C1 segment of cervical spinal cord (tissue), 14 donors: ENCODE results near the gene KCNQ1OT1.

Experiments used
- DNase-seq, 14 donors: peaks; one replicate each; lab custom pipeline; 2025; lab: John Stamatoyannopoulos, UW

Gene KCNQ1OT1

DNA sequence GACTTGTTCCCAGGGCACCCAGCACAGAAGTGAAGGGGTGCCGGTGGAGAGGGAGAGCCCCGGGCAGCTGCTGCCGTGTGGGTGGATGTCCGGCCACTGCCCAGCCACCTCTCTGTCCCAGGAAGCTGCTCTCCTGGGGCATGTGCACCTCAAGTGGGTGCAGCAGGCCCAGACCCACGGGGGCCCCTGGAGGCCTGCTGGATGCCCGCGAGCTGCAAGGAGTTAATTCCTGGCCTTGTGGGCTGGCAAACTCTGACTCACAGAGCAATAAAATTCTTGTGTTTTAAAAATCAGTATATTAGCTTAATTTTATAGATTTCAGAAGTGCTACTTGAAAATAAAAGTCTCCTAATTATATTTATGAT is 37.4 kb upstream of the KCNQ1OT1 start:
- no peak for DNase-seq

DNA sequence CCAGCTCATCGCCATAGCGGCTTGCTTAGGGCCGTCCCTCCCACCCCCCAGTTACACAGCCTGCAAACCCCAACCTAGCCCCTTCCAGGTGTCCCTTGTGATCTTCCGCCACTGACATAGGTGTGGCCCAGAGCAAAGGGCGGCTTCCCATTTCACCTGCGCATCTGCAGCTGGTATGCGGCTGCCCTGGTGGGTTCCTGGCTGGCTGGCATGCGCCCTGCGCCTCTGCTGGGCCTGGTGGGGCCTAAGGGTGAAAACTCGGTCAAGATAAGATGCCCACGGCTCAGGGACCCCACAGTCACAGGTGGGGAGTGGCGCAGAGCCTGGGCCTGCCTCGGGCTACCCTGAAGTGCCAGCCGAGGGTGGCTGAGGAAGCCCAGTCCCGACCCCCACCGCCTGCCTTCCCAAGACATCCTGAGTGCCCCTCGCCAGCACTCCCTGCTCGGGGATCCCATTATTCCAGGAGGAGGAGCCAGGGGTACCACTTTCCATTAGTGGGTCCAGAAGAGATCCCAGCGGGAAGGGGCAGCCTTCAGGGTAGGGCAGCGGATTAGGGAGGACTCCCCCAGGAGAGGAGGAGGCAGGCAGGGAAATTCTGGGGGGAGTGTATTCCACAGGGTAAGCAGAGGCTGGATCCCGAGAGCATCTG is 36.9 kb upstream of the KCNQ1OT1 start:
- DNase-seq = no peak

DNA sequence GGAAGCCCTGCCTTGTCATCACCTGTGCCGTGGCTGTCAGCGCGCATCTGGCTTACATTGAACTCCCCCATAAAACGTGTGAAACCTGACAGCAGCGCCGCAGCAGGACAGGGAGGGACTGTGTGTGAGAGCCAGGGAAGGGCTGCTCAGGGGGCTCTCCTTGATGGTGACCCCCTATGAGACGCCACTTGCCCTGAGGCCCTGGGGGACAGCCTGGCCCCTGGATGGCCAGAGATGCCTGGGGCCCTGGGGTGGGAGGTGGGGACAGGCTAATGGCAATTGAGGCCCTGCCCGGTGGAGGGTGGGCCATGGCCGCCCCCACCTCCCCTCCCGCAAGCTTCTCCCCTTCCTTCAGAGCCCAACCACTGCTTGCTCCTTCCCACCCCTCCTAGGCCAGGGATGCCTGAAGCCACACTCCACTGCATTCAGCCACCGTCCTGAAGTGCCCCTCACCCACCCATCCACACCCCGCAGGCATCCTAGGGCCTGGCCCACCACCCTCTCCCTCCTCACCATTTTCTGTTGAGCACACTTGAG is 35.3 kb upstream of the KCNQ1OT1 start:
- no peak for DNase-seq

DNA sequence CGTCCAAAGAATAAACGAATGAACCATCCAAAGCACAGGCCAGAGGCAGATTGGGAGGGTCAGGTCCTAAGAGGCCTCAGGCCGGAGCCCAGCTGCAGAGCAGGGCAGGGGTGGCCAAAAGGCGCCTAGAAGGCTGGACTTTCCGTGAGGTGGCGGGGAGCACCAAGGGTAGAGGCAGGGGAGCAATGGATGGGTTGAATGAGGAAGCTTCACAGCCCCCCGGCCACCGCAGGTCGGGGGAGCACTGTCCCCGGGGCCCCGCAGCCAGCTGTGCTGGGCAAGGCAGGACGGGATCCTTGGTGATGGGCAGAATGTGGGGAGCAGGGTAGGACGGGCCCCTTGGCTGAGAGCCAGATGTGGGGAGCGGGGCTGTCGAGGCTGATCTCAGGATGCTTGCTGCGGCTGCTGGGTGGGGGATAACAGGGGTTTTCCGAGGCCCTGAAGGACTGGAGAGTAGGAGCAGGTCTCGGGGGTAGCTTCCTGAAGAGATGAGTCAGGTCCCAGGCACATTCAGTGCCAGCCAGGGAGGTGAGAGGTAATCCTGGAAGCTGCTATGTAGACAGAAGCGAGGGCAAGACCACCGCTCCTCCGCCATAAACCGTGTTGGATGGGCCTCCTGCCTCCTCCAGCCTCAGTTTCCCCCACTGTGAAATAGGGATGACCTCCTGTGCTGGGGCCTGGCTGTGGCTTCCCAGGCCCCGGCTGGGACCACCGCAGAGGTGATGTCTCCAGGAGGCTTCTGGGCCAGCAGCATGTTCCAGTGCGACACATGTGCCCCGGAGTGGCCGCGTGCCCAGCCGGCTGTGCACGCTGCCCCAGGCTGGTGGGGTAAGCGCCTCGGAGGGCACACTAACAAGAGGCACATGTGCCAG is 34.6 kb upstream of the KCNQ1OT1 start:
- DNase-seq = no peak

DNA sequence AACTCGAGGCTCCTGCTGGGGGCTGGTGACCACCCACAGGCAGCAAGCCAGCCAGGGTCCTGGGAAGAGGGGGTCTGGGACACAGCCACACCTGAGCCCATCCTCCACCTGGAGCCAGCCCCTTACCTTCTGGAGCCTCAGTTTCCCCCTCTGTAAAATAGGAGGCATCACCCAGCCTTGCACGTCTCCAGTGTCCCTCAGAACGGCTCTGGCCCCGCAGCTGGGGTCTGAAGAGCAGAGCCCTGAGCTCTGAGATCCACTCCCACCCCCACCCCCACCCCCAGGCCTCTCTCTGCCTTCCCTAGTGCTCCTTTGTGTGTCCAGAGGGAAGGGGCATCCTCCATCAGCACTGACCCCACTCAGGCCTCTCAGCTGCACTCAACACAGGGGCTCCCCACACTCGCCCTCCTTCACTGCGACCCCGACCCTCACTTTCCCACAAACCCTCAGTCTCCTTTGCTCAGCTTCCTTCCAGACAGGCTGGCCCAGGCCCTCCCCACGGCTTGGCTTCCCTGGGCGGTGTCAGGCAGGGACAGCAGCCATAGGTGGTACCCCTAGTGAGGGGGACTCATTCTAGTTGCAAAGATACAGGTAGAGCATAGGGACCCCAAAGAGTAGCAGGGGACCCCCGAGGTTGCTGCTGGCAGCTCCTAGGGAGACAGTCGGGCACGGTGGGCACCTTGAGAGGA is 33.3 kb upstream of the KCNQ1OT1 start:
- no peak for DNase-seq

DNA sequence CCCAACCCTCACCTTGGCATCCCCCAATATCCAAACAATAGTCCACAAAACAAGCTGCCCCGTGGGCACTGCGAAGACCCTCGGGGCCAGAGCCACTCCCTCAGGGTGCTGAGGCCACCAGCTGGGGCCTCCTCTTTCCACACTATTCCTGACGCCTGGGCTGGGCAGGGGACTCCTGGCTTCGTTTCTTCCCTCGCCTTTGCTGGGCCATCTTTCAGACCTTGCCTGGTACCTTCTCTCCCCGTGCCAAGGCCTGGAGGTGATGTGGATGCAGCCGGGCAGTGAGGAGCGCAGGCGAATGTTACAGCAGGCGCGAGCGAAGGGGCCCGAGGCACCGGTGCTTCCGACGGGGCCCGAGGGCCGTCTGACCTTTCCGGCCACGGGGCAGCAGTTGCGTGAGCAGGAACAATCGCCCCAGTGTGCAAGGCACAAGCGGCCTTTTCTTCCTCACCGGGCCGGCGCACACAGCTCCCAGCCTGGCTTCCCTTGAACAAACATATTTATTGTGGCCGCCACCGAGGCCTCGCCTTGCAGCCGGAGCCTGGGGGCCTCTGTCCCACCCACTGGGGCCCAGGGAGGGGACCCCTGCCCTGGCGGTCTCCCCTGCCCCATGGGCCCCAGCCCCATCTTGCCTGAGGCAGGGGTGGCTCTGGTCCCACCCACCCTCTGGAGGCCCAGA is 32.6 kb upstream of the KCNQ1OT1 start:
- DNase-seq = peak in 11 of 14 donors; percentile 21 to 86 (median 59)

DNA sequence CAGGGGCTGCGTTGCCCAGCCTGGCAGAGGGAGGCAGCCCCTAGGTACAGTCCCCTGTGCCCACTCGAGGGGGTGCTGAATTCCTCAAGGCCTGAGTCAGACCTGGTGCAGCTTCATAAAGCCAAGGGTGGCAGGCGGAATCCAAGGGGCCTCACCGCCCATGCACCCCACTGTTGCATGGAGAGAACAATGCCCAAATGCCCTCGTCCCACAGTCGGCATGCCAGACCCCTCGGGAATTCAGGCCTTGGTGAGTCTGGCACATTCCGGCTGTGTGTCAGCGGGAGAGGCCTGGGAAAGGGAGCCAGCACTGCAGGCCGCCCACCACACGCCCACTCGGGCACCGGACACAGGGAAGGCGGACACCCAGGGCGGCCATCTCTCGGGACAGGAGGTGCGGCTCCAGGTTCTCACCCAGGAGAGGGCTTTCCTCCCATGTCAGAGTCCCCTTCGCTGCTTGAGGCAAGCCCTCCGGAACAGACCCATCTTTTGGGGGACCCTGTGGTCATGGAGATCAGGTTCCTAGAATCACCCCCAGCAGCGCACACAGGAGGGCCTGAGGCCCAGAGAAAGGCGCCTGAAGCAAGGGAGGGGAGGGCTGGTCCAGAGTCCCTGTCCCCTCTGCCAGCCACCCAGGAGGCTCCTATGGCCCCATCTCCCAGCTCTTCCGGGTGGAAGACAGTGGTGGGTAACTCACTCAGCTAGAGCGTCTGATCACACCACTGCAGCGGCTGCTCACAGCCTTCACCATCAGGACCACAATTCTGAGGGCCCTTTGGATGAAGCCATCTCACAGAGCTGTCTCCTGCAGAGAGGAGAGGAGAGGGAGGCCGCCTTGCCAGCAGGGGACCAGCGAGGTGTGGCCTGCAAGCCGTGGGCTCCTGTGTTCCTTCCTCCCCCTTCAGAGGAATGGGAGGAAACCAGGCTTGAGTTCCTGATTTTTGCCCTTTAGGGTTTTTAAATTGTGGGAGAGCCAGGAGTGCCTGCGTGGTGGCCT is 31.6 kb upstream of the KCNQ1OT1 start:
- peak in 1 of 14 donors; percentile 42 for DNase-seq

DNA sequence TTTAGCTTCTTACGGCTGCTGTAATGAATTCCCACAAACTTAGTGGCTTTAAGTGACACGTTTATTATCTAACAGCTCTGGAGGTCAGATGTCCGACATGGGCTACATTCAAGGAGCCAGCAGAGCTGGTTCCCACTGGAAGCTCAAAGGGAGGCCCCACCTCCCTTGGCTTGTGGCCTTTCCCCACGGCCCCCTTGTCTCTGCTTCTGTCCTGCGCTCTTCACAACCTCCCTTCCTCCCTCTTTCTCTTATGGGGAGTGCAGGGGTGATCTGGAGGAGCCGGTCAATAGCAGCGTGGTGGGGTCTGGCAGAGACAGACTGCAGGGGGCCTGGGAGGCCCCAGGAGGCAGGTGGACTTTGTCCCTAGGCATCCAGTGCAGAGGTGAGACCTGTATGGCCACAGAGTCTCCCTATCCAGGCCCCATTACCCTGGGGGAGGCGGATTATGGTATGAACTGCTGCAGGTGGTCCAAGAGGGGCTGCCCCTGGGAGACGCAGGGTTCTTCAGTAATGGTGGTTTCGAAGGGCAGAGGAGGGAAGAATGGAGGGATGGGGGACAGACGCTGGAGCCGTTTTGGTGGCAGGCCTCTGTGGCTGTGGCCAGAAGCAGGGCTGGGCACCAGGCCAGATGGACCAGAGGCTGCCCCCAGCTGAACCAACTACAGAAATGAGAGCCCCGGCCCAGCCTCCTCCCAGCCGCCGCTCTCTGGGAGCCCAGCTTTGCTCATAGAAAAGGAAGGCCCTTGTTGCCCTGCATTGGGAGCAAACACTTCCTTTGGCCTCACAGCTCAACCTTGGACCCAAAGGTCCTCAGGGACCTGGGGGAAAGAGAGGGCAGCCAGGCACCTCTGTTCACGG is 30.7 kb upstream of the KCNQ1OT1 start:
- peak in 8 of 14 donors; percentile 17 to 49 (median 29) for DNase-seq

DNA sequence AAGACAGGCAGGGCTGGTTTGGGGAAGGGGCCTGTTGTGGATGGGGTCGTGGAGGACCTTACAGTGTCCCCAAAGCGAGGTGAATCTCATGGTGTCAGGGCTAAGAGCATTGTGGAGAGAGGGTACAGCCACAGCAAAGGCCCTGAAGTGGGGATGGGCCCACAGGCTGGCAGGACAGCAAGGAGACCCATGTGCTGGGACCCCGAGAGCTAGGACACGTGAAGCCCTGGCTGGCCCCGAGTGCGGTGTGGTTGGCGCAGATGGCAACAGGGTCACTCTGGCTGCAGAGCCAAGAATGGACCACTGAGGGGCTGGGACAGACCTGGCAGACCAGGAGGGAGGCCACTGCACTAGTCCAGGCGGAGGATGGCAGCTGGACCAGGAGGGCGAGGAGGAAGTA is 30.0 kb upstream of the KCNQ1OT1 start:
- DNase-seq = peak in 2 of 14 donors; percentile 22 to 41

DNA sequence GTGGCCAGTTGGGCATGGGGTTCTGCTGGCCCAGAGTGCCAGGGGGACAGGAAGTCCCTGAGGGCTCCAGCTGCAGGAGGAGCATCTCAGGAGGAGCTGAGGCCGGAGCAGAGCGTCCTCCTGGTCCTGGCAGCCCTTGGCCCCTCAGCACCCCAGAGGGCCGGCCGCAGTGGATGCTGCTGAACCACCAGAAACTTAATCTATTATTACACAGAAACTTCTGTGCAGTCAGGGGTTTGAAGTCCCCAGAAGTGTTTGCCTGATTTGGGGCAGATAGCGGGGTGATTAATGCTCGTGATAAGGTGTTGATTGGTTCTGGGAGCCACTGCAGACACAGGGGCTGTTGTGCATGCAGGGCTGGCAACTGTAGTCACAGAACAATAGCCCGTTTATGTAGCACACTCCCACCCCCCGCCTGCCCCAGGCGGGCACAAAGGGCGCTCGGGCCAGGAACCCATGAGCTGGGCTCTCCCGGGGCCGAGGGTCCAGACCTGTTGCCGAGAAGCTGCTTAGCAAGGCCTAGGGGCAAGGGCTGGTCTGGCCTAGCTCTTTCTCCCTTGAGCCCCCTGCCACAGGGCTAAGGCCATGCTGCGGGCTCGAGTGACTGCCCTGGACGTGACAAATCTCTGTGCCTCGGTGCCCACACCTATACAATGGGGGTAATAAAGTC is 29.0 kb upstream of the KCNQ1OT1 start:
- DNase-seq = peak in 11 of 14 donors; percentile 47 to 83 (median 74)

DNA sequence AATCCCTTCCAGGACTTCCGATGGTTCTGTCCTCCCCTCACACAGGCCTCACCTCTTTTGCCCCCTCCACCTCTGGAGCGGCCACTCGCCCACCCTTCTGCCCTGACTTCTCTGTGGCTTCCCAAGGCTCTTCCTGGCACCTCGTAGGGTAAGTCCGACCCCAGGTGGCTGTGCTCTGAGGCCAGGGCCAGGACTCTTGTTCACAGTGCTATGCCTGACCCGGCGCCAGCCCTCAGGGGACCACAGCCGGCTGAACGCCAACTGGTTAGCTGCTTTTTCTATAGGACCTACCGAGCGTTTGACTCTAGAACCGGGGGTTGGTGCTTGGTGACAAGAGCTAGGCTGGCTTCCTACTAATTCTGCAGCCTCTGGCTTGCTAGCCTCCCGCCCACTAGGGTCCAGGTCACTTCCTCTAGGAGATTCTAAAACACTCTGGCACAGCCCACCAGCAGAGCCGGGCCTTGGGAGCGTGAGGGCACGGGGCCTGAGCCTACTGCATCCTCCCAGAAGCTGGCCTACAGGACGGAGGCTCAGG is 28.4 kb upstream of the KCNQ1OT1 start:
- peak in 1 of 14 donors; percentile 51 for DNase-seq

DNA sequence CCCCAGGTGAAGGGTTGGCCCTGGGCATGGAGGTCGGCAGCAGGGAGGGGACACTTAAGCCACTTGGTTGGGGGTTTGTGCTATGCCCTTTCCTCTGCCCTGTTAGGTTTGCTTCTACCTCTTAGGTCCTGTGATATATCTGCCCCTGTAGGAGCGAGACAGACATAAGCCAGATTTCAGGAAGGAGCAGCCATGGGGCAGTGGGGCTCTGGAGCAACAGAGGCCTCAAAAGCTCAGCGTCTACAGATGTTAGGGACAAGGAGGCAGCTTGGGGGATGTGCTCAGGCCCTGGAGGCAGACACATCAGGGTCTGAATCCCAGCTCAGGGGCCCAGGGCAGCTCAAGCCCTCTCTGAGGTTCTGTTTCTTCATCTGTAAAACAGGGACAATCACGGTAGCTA is 27.2 kb upstream of the KCNQ1OT1 start:
- no peak for DNase-seq

DNA sequence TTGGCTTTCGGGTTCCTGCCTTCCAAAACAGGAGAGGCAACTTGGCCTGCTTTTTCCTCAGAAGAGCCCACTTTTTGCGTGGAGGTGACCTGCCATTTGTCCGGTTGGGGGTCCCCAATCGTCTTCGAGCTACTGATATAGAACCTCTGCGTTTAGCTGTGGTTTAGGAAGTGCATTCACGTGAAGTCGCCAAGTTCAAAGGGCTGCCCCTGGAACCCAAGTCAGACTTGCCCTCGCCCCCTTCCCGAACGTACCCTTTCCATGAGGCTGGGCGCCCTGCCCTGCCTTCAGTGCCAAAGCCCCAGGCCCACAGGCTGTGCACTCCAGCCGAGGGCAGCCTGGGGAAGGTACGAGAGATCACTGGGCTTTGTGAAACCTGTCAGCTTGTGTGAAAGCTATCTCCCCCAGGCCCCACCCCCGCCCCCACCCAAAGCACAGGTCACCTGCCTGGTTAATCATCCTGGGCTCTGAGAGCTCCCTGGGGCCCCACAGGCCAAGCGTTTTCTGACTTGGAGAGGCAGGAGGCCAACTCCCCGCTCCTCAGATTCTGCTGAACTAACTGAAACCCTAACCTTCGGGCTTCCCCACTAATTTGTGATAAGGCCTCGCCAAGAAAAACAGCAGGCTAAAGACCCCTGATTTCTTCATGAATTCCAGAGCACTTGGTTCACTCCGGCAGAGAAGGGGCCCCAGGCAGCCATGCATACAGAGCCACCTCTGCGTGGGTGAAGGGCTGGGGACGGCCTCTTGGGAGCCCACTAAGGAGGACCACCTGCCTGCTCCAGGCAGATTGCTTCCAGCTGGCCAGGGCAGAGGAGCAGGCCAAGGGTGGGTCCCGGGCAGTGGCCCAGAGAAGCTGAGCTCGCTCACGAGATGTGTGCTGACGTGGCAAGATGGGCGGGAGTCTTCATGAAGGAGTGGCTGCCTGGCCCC is 25.8 kb upstream of the KCNQ1OT1 start:
- no peak for DNase-seq

DNA sequence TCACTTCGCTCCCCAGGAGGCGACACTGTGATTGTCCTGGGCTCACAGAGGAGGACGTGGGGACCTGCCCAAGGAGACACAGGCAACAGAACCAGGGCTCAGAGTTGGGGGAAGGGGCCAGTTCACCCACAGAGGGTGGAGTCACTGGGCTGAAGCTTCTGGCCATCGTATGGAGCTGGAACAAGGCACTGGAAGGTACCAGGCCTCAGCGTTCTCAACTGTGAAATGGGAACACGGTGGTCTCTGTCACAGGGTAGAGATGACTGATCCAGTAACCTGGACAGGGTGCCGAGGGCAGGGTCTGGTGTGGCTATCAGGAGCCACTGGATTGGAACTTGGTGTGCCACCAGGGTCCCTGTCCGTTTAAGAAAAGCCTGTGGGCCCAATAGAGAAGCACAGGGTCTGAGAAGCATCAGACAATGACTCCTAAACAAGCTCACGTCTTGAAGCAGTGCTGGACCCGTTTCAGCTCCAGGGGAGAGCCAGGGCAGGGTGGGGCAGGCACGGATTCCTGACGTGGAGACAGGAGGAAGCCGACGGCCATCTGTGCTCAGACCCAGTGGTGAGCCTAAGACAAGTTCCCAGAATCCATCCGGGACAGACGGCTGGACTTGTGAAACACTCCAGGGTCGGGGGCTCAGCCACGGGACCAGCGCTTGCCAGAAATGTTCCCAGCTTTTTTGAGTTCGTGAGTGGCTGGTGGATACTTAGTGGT is 25.0 kb upstream of the KCNQ1OT1 start:
- DNase-seq = no peak

DNA sequence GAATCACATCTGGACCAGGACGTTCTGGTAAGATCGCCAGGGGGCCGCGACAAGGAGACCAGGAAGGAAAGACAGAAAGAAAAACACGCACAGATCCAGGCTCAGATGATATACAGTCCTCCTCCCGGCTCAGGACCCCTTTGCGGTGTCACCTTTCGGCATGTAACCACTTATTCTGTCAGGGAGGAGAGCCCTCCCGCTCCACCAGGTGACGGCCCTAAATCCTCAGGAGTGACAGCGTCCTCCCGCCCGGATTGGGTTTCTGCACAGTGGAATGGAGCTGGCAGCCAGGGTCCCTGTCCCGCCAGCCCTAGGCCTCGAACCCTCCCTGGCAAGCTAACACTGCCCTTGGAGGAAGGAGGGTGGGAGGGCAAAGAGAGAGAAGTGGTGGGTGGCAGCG is 24.3 kb upstream of the KCNQ1OT1 start:
- no peak for DNase-seq

DNA sequence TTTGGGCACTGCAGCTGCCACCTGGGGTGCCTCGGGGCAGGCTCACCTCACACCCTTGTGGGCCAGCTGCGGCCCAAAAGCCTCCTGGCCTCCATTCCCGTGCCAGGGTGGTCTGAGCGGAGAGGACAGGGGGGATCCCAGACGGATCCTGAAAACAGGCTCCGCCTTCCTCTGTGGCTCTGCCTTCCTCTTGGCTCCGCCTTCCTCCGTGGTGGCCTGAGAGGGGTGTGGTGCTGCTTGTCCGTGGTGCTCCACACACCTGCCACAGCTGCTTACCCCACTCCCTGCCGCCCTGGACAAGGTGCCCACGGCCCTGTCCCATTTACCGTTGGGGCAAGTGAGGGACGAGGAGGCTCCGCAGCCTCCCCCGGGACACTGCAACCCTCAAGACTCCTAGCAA is 23.2 kb upstream of the KCNQ1OT1 start:
- DNase-seq = no peak
